CD8-positive, alpha-beta memory T cell (primary cell): ENCODE data around the gene ZSCAN18. TPM values are rescaled to one million over a fixed set of nuclear protein-coding genes. Genes with fewer than 3 reads are reported as not detected.

Experiments
- CTCF ChIA-PET: fragments of 350-600 bp; sonication (Branson Sonifier 250); formaldehyde crosslinking; loops from one replicate; lab custom pipeline; 2021; ENCODE audit warnings: antibody characterized with exemption; lab: Charles Lee
- POLR2A ChIA-PET: fragments of 350-600 bp; sonication (Branson Sonifier 250); formaldehyde crosslinking; loops from one replicate; lab custom pipeline; 2021; ENCODE audit warnings: antibody characterized with exemption; lab: Charles Lee
- DNase-seq, 5 donors: peaks; one replicate each; pipeline versions ENCODE4 v3.0.0 to v3.0.0-alpha.2; 2020 to 2022; ENCODE audit warnings: mixed read lengths in 1 of 5
- H3K27ac ChIP-seq: one replicate; pipeline ENCODE4 v1.7.0; 2013; ENCODE audit warnings: low read depth, mild to moderate bottlenecking, low read length, moderate library complexity
- H3K27me3 ChIP-seq: 2 replicates; pipeline ENCODE4 v1.7.0; 2013; ENCODE audit warnings: low read length, mild to moderate bottlenecking; ENCODE audit not compliant: insufficient read depth, poor library complexity, severe bottlenecking
- H3K36me3 ChIP-seq: 2 replicates; pipeline ENCODE4 v1.7.0; 2013; ENCODE audit warnings: mild to moderate bottlenecking, low read length, moderate library complexity; ENCODE audit not compliant: insufficient read depth
- H3K4me1 ChIP-seq: 2 replicates; pipeline ENCODE4 v1.7.0; 2013; ENCODE audit warnings: mild to moderate bottlenecking, low read length, moderate library complexity; ENCODE audit not compliant: insufficient read depth
- H3K4me3 ChIP-seq: 2 replicates; pipeline ENCODE4 v1.7.0; 2013; ENCODE audit warnings: mild to moderate bottlenecking, low read length
- H3K9me3 ChIP-seq: 2 replicates; pipeline ENCODE4 v1.7.0; 2013; ENCODE audit warnings: mild to moderate bottlenecking, low read length
- H3K27ac Mint-ChIP-seq, 8 donors: one replicate each; pipeline ENCODE4 v1.8.0; 2020 to 2021; ENCODE audit warnings: mixed read lengths in 8 of 8, mild to moderate bottlenecking in 6 of 8, inconsistent platforms in 3 of 8, moderate library complexity in 3 of 8
- H3K27me3 Mint-ChIP-seq, 2 donors: one replicate each; pipeline ENCODE4 v1.8.0; 2020 to 2021; ENCODE audit warnings: mixed read lengths in 2 of 2, mild to moderate bottlenecking in 1 of 2, moderate library complexity in 1 of 2
- H3K36me3 Mint-ChIP-seq, 3 donors: one replicate each; pipeline ENCODE4 v1.8.0; 2020 to 2021; ENCODE audit warnings: mixed read lengths in 3 of 3, inconsistent platforms in 1 of 3, mild to moderate bottlenecking in 1 of 3
- H3K4me1 Mint-ChIP-seq, 3 donors: one replicate each; pipeline ENCODE4 v1.8.0; 2020 to 2021; ENCODE audit warnings: mixed read lengths in 3 of 3, inconsistent platforms in 1 of 3, mild to moderate bottlenecking in 1 of 3
- H3K4me3 Mint-ChIP-seq, 7 donors: one replicate each; pipeline ENCODE4 v1.8.0; 2020 to 2021; ENCODE audit warnings: mixed read lengths in 7 of 7, mild to moderate bottlenecking in 6 of 7, moderate library complexity in 4 of 7, inconsistent platforms in 2 of 7
- H3K9me3 Mint-ChIP-seq, 5 donors: one replicate each; pipeline ENCODE4 v1.8.0; 2020 to 2022; ENCODE audit warnings: mixed read lengths in 5 of 5, mild to moderate bottlenecking in 3 of 5, moderate library complexity in 2 of 5, inconsistent platforms in 1 of 5
- polyA plus RNA-seq: library from polyadenylated mRNA; unstranded; fragments of 300-500 nt; fragmentation: Illumina TruSeq; gene quantifications from one replicate; pipeline ENCODE4 v1.2.3, GENCODE V29; 2021
- total RNA-seq, 2 experiments: library from RNA; stranded (reverse); gene quantifications; one replicate each; pipeline ENCODE4 v1.2.3, GENCODE V29; 2021

The ZSCAN18 gene
- total and polyA plus RNA-seq, 3 experiments from 2014 or later: 21.4 to 24.0 (median 22.4) TPM

DNA sequence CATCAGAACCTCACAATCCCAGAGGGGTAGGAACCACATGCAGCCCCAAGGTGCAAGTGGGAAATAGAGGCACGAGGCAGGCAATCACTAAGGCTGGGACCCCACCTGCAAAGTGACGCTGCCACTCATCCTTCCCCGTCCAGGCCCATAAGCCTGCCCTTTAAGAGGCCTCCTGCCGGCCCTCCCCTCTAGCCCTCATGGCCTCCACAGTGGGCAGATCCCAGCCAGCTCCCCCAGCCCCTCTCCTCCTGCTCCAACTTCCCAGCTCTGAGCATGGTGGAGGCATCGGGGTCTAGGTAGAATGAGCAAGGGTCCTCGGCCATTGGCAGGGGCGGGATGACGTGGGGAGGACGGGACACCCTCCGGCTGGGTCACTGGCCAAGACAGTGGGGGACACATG lies 2.7 kb downstream of the ZSCAN18 start:
- Histone ChIP-seq H3K9me3 (peaks cover 8% of the 10 kb centered on the region), H3K36me3 (no peaks in the 10 kb centered on the region), H3K27ac (no peak overlapping the region), H3K4me1 (peaks cover 10% of the 10 kb centered on the region), H3K4me3 (no peak overlapping the region), H3K27me3 (no peaks in the 10 kb centered on the region)
- no peak for DNase-seq
- Mint-ChIP-seq H3K9me3 (peaks cover 0 to 51% (median 47%) of the 10 kb centered on the region in 5 donors), H3K4me3 (no peak overlapping the region), H3K27ac (peak overlapping the region in 1 of 8 donors; percentile 38), H3K36me3 (peaks cover 4 to 31% (median 20%) of the 10 kb centered on the region in 3 donors), H3K27me3 (peaks cover 0 to 3% of the 10 kb centered on the region in 2 donors), H3K4me1 (peaks cover 8 to 23% (median 19%) of the 10 kb centered on the region in 3 donors)
- CTCF ChIA-PET: no interaction called here
- POLR2A ChIA-PET: interaction anchor here (0.6 kb wide), 1 partner anchor 588 kb away, joined by 3 read pairs; no protein-coding TSS in a partner anchor

DNA sequence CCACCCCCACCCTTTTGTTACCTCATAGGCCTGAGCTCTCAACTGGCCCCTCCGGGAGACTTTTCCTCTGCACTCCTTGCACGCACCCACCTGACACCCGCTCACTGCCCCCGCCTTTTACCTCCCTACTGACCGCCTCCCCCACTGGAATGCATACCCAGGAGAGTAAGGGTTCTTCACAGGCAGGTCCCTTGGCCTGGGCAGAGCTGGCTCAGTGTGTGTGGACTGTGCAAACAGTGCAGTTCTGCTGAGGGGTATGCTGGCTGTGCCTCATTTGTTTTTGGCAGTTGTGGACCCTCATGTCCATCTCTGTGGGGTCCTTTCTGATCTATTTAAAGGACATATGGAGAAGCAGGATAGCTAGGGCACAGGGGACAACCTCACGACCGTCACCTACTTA lies 5.0 kb downstream of the ZSCAN18 start:
- no peak overlapping the region for H3K27ac ChIP-seq
- H3K9me3 Mint-ChIP-seq: peaks cover 0 to 38% (median 36%) of the 10 kb centered on the region in 5 donors
- peaks cover 6% of the 10 kb centered on the region for H3K4me1 ChIP-seq
- no peak overlapping the region for H3K4me3 ChIP-seq
- DNase-seq: no peak
- no peaks in the 10 kb centered on the region for H3K27me3 ChIP-seq
- POLR2A ChIA-PET: interaction anchor here (0.5 kb wide), 1 partner anchor 642 kb away, joined by 6 read pairs; no protein-coding TSS in a partner anchor
- peaks cover under 1 to 16% (median 11%) of the 10 kb centered on the region in 3 donors for H3K4me1 Mint-ChIP-seq
- peaks cover 4% of the 10 kb centered on the region for H3K9me3 ChIP-seq
- no peaks in the 10 kb centered on the region for H3K36me3 ChIP-seq
- CTCF ChIA-PET: no interaction called here
- H3K36me3 Mint-ChIP-seq: peaks cover 0 to 26% (median 19%) of the 10 kb centered on the region in 3 donors
- no peaks in the 10 kb centered on the region for H3K27me3 Mint-ChIP-seq
- no peak overlapping the region for H3K4me3 Mint-ChIP-seq
- H3K27ac Mint-ChIP-seq: no peak overlapping the region

DNA sequence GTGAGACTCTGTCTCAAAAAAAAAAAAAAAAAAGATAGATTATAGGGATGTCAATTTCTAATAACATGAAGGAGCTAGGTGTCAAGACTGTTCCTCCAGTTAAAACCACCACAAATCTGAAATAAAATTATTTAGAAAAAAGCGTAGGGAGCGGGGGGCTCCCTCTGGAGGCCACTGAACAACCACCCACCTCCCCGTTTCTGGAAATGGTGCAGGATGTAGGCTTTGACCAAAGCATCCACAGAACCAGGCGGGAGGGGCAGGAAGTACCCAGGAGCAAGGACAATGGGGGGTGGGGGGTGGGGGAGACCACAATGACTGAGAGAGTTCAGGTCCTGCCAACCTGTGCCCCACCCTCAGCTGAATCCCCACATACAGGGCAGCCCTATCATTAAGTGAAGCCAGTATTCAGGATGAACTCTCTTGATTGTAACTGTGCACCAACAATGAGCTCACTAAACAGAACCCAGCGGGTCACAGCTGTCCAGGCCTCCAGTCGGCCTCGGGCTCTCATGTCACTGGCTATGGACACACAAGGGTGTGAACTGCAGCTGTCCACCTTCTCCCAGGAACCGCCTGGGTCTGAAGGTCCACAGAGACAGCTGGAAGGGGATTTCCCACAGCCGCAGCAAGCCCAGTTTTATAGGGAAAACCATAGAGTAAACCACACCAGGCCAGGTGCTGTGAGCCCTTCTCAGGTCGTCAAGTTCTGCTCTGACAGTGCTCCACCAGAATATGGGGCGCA lies 6.6 kb downstream of the ZSCAN18 start:
- H3K4me3 ChIP-seq: no peak overlapping the region
- no peak for DNase-seq
- peaks cover 0 to 37% (median 29%) of the 10 kb centered on the region in 5 donors for H3K9me3 Mint-ChIP-seq
- H3K27ac Mint-ChIP-seq: peak overlapping the region in 1 of 8 donors; percentile 88
- H3K4me1 Mint-ChIP-seq: peaks cover 0 to 5% (median 5%) of the 10 kb centered on the region in 3 donors
- CTCF ChIA-PET: no interaction called here
- POLR2A ChIA-PET: no interaction called here
- H3K36me3 Mint-ChIP-seq: peaks cover 0 to 28% (median 27%) of the 10 kb centered on the region in 3 donors
- no peaks in the 10 kb centered on the region for H3K36me3 ChIP-seq
- no peaks in the 10 kb centered on the region for H3K27me3 Mint-ChIP-seq
- no peaks in the 10 kb centered on the region for H3K4me1 ChIP-seq
- H3K9me3 ChIP-seq: peaks cover 4% of the 10 kb centered on the region
- H3K27me3 ChIP-seq: no peaks in the 10 kb centered on the region
- H3K27ac ChIP-seq: no peak overlapping the region
- H3K4me3 Mint-ChIP-seq: no peak overlapping the region

DNA sequence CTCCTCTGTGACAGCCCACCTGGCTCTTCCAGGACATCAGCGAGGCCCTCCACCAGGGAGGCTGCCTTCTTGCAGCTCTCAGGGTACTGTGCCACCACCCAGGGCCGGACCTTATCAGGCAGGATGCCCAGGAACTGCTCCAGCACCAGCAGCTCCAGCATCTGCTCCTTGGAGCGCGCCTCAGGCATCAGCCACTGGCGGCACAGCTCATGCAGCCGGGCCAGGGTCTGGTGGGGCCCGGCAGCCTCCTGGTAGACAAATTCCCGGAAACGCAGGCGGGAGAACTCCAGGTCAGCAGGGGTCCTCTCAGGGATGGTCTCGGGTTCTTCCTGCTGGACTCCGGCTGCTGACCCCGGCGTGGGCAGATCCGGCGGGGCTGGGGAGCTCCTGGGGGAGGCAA lies 8.2 kb downstream of the ZSCAN18 start:
- no peaks in the 10 kb centered on the region for H3K27me3 ChIP-seq
- H3K36me3 ChIP-seq: no peaks in the 10 kb centered on the region
- no peaks in the 10 kb centered on the region for H3K4me1 ChIP-seq
- Mint-ChIP-seq H3K9me3 (peaks cover 0 to 33% (median 26%) of the 10 kb centered on the region in 5 donors), H3K36me3 (peaks cover 0 to 24% (median 24%) of the 10 kb centered on the region in 3 donors), H3K27me3 (no peaks in the 10 kb centered on the region), H3K27ac (no peak overlapping the region), H3K4me3 (no peak overlapping the region), H3K4me1 (peaks cover 0 to 2% (median 0%) of the 10 kb centered on the region in 3 donors)
- no peak for DNase-seq
- POLR2A ChIA-PET: no interaction called here
- H3K9me3 ChIP-seq: peaks cover 4% of the 10 kb centered on the region
- no peak overlapping the region for H3K4me3 ChIP-seq
- no peak overlapping the region for H3K27ac ChIP-seq
- CTCF ChIA-PET: no interaction called here

DNA sequence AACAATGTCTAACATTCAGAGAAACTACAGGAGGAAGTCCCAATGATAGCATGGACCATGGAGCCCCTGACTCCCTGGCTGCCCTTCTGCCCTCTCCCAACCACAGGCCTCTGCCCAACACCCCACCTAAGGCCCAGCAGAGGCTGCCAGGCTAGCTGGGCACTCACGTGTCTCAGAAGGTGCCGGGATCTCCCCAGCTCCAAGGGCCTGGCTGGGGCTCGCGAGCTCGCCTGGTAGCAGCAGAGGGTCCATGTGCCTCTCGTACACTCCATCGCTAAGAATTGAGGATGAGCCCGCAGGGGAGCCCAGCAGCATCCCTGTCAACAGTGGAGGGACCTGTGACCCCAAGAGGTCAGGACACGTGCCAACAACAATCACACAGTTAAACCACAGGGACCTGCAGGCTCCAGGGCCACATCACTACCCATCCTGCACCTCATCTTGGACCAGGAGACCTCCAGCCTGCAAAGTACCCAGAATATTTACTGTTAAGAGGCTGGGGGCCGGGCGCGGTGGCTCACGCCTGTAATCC lies 9.4 kb downstream of the ZSCAN18 start:
- DNase-seq: no peak
- peaks cover 0 to 2% (median 0%) of the 10 kb centered on the region in 3 donors for H3K4me1 Mint-ChIP-seq
- H3K27me3 Mint-ChIP-seq: no peaks in the 10 kb centered on the region
- no peak overlapping the region for H3K27ac ChIP-seq
- peaks cover 0 to 33% (median 29%) of the 10 kb centered on the region in 5 donors for H3K9me3 Mint-ChIP-seq
- no peak overlapping the region for H3K4me3 ChIP-seq
- peaks cover 4% of the 10 kb centered on the region for H3K9me3 ChIP-seq
- POLR2A ChIA-PET: no interaction called here
- H3K36me3 Mint-ChIP-seq: peaks cover 0 to 30% (median 29%) of the 10 kb centered on the region in 3 donors
- CTCF ChIA-PET: no interaction called here
- no peaks in the 10 kb centered on the region for H3K36me3 ChIP-seq
- no peaks in the 10 kb centered on the region for H3K4me1 ChIP-seq
- no peak overlapping the region for H3K27ac Mint-ChIP-seq
- no peak overlapping the region for H3K4me3 Mint-ChIP-seq
- H3K27me3 ChIP-seq: no peaks in the 10 kb centered on the region

DNA sequence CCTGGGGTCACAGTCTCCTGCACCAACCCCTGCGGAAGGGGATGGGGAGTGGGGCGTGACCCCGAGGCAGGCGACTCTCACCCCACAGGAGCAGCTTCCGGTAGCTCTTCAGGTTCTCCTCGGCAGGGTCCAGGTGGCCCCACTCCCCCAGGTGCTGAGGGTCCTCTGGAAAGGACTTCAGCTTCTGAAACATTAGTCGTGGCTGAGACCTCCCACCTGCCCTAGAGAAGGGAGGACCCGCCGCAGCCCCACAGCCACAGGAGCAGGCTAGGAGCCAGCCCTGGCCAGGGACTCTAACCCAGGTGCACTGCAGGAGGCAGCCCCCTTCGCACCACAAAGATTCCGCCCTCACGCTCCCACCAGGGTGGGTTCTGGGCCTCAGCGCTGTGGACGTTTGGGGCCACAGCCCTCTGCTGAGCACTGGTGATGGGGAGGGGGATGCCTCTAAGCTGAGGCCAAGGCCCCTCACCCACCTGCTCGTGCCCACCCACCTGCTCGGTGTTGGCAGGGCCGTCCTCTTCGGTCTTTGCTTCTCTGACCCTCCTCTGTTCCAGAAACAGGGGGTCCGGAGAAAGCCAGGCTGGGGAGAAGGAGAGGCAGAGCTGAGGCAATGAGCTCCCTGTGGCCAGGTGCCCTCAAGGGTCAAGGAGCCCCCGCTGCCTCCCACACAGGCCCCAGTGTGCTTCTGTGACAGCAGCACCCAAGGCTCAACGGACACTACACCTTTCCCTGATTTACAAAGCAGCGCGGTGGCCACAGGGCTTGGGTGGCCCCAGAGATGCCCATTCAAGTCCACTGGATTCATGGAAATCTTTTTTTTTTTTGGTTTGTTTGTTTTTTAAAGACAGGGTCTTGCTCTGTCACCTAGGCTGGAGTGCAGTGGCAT lies 11.0 kb downstream of the ZSCAN18 start:
- Mint-ChIP-seq H3K27me3 (no peaks in the 10 kb centered on the region), H3K4me1 (no peaks in the 10 kb centered on the region), H3K9me3 (peaks cover 0 to 35% (median 33%) of the 10 kb centered on the region in 5 donors), H3K36me3 (peaks cover 0 to 30% (median 27%) of the 10 kb centered on the region in 3 donors), H3K4me3 (no peak overlapping the region), H3K27ac (peak overlapping the region in 1 of 8 donors; percentile 77)
- Histone ChIP-seq H3K4me1 (no peaks in the 10 kb centered on the region), H3K9me3 (peaks cover 9% of the 10 kb centered on the region), H3K4me3 (no peak overlapping the region), H3K27ac (no peak overlapping the region), H3K27me3 (no peaks in the 10 kb centered on the region), H3K36me3 (no peaks in the 10 kb centered on the region)
- no peak for DNase-seq
- ChIA-PET CTCF (no interaction called here), POLR2A (interaction anchor here (0.5 kb wide), 1 partner anchor 703 kb away, joined by 4 read pairs; no protein-coding TSS in a partner anchor)

DNA sequence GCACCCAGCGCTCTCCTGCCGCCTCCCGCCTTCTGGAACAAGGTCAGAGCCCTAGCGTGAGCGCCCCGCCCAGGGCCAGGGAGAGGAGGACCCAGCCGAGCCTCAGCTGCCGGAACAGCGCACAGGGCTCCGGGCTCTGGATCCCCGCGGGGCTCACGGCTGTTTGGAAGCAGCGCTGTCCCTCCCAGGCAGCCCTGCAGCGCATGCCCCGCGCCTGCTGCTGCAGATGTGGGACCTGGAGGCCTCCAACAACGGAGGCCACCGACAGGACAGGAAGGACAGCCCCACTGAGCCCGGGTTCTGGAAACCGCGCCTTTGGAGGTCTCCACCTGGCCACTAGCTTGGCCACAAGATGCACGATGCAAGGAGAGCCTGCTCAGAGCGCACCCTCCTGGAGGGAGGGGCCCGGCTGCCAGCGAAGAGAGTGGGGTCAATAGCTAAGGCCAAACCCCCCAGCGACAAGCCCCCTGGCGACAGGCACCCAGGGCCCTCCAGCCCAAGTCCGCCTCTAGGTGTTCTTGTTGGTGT lies 12.6 kb downstream of the ZSCAN18 start:
- peaks cover 10 to 44% (median 41%) of the 10 kb centered on the region in 5 donors for H3K9me3 Mint-ChIP-seq
- Histone ChIP-seq H3K4me3 (no peak overlapping the region), H3K9me3 (peaks cover 22% of the 10 kb centered on the region), H3K27me3 (no peaks in the 10 kb centered on the region), H3K4me1 (no peaks in the 10 kb centered on the region), H3K27ac (no peak overlapping the region), H3K36me3 (no peaks in the 10 kb centered on the region)
- peaks cover 0 to 28% (median 28%) of the 10 kb centered on the region in 3 donors for H3K36me3 Mint-ChIP-seq
- peak overlapping the region in 1 of 8 donors; percentile 50 for H3K27ac Mint-ChIP-seq
- ChIA-PET CTCF (no interaction called here), POLR2A (no interaction called here)
- no peak for DNase-seq
- no peaks in the 10 kb centered on the region for H3K27me3 Mint-ChIP-seq
- no peak overlapping the region for H3K4me3 Mint-ChIP-seq
- no peaks in the 10 kb centered on the region for H3K4me1 Mint-ChIP-seq
